Lower leg skin (tissue), 3 donors: ENCODE measurements around the gene ATP5ME.

Source experiments
- CTCF ChIP-seq, 3 donors: fragments of 450-650 bp; IDR thresholded peaks; one replicate each; pipeline ENCODE4 v1.5.1; 2016; ENCODE audit warnings: antibody characterized with exemption in 3 of 3, mild to moderate bottlenecking in 3 of 3, moderate library complexity in 2 of 3
- POLR2A ChIP-seq, 2 donors: fragments of 450-650 bp; IDR thresholded peaks; one replicate each; pipeline ENCODE4 v1.6.1; 2016 to 2017; ENCODE audit warnings: antibody characterized with exemption in 2 of 2, mild to moderate bottlenecking in 1 of 2, moderate library complexity in 1 of 2

- TF ChIP-seq POLR2A (IDR thresholded peaks at IDR 0.05): no peak
- TF ChIP-seq CTCF (IDR thresholded peaks at IDR 0.05): no peak
These were observed 36.4 kb downstream of the ATP5ME start for GRCh38 chr4:637536-638280.
